HG03039 (cell line): ENCODE data around the gene NISCH.

ENCODE experiments used
- ATAC-seq: cut with Tn5 transposase; IDR thresholded peaks from one replicate; pipeline ENCODE4 v1.9.1; 2021; ENCODE audit warnings: mild to moderate bottlenecking, moderate library complexity; ENCODE audit not compliant: unreplicated experiment

NISCH gene

DNA sequence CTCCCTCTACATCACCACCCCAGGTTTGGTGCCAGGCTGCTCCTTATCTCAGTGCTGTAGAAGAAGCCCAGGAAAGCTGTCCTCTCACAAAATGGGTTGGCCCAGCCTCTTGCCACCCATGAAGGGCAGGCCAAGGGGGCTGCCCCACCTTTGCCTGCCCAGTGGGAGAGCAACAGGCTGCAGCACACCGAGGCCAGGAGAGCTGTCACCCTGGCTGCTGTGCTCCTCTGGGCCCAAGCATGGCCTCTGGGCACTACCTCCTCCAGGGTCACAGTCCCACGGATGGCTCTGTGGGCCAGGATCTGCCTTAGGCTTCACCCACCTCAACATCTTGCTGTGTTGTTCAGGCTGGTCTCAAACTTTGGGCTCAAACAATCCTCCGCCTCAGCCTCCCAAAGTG, 33.3 kb downstream of the NISCH start:
- no peak for ATAC-seq

DNA sequence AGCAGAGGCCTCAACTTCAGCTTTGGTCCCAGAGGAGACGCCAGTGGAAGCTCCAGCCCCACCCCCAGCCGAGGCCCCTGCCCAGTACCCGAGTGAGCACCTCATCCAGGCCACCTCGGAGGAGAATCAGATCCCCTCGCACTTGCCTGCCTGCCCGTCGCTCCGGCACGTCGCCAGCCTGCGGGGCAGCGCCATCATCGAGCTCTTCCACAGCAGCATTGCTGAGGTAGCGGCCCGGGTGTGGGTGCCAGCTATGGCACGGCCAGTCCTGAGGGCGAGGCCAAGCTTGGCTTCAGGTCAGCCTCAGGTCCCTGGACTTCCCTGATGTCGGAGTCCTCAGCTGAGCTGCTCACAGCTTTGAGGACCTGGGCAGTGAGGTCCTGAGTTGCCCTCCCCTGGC, 34.0 kb downstream of the NISCH start:
- no peak for ATAC-seq

DNA sequence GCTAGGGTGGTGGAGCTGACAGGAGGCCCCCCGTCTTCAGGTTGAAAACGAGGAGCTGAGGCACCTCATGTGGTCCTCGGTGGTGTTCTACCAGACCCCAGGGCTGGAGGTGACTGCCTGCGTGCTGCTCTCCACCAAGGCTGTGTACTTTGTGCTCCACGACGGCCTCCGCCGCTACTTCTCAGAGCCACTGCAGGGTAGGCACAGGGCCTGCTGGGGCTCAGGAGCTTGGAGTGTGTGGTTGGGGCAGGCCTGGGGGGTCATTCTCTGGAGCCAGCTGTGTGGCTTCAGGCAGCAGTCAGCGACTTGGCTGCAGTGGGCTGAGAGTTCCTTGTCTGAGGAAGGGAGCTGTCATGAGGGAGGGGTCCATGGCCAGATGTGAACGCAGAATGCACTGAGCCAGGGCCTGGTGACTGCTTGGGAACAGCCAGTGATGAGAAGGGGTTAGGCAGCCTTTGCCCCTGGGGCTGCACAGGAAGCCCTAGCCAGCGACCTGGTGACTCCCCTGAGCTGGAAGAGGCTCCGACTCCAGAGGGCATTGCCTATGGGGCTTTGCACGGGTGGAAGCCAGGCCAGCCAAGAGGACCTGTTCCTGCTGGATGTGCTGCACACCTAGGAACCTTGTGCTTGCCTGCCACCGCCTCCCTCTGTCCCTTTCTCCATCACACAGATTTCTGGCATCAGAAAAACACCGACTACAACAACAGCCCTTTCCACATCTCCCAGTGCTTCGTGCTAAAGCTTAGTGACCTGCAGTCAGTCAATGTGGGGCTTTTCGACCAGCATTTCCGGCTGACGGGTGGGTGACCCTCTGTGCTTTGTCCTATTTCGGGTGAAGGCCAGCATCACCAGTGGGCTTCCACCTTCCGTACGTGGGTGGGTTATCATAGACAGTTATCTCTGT, 34.9 kb downstream of the NISCH start:
- ATAC-seq, result no peak

DNA sequence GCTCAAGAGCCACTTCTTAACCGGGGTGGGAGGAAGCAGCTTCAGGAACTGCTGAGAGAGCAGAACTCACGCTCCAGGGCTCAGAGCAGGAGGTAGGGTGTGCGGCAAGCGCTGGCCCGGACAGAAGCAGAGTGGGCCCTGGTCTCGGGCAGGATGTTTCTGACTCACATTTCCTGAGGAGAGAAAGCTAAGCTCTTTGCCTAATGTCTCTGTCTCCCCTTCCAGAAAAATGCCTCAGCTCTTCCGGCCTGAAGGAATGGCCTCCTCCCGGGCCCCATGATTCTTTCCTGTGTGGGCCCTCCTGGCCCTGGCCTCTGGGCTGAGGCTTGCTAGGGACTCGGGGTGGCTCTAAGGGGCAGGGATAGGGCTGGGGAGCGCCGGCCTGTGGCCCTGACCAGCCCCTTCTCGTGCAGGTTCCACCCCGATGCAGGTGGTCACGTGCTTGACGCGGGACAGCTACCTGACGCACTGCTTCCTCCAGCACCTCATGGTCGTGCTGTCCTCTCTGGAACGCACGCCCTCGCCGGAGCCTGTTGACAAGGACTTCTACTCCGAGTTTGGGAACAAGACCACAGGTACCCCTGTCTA, 35.6 kb downstream of the NISCH start:
- ATAC-seq, result no peak

DNA sequence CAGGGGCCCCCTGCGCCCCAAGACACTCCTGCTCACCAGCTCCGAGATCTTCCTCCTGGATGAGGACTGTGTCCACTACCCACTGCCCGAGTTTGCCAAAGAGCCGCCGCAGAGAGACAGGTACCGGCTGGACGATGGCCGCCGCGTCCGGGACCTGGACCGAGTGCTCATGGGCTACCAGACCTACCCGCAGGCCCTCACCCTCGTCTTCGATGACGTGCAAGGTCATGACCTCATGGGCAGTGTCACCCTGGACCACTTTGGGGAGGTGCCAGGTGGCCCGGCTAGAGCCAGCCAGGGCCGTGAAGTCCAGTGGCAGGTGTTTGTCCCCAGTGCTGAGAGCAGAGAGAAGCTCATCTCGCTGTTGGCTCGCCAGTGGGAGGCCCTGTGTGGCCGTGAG, 36.7 kb downstream of the NISCH start:
- ATAC-seq, result no peak

DNA sequence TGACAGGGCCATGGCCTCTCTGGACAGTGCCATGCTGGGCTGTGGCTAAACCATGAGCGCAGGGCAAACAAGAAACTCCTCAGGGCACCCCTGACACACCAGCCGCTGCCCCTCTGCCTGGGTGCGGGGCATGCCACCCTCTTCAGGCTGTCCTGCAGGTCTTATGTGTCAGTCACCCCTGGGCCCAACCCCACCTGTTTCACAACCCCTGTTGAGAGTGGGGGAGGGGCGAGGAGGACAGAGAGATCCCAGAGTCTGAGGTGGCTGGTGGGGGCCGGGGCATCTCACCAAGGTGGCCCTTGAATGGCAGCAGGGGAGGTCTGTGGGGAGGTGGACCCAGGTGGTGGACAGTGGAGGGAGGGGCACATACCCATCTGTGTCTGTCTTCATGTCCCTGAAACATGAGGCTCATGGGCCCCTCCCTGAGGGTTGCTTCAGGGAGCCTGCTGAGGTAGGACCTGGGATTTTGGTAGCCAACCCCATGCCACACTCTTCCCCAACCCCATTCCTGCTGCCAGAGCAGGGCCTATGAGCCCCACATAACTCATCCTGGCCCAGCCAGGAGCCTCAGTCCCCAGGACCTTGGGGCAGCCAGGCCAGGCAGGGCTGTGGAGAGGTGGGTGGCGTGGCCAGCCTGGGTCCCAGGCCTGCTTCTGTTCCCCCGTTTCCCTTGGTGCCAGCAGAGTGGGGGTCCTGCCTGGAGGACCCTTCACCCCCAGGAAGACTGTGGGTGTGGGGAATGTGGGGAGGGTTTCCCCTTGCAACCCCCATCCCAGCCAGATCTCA, 38.0 kb downstream of the NISCH start:
- no peak for ATAC-seq

DNA sequence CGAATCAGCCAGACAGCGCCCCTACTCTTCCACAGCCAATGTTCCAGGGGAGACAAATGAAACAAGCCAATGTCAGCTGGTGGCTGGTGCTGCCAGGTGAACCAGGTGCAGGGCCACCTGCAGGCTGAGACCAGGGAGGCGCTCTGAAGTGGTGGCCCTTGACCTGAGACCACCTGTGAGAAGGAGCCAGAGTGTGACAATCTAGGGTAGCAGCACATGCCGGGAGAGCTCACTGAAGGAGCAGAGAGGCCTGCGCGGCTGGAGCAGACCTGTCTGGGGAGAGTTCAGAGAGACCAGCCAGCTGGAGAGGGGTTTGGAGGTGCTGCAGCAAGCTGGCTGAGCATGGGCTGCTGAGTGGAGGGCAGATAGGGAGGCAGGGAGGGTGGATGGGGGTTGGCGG, 39.0 kb downstream of the NISCH start:
- ATAC-seq, result no peak

DNA sequence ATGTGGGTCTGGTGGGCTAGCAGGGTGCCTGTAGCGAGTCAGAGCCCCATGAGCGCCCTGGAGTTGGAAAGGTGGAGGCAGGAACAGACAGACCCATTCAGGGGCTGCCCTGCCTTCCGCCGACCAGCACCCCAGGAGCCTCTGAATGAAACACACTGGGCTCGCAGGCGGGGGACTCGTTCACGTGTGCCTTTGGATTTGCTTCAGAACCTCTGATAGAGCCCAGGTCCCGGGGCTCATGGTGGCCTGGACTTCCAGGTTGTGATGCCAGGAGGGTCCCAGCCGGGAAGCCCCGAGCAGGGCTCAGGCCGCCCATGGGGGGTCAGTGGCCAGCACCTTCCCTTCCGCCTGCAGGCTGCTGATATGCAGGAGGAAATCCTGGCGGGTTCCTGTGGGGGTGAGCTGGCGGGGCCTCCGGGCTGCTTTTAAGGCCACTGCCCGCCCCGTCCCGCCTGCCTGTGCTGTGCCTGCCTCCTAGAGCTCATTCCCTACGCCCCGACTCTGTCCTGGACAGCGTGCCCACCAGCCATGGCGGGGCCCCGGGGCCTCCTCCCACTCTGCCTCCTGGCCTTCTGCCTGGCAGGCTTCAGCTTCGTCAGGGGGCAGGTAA, 39.6 kb downstream of the NISCH start, which contains the start of gene STAB1:
STAB1 (plus strand) TSS at position 453 of the 610 bp plus-strand sequence; CDS start at position 529, 76 bp downstream.
- ATAC-seq, result no peak

DNA sequence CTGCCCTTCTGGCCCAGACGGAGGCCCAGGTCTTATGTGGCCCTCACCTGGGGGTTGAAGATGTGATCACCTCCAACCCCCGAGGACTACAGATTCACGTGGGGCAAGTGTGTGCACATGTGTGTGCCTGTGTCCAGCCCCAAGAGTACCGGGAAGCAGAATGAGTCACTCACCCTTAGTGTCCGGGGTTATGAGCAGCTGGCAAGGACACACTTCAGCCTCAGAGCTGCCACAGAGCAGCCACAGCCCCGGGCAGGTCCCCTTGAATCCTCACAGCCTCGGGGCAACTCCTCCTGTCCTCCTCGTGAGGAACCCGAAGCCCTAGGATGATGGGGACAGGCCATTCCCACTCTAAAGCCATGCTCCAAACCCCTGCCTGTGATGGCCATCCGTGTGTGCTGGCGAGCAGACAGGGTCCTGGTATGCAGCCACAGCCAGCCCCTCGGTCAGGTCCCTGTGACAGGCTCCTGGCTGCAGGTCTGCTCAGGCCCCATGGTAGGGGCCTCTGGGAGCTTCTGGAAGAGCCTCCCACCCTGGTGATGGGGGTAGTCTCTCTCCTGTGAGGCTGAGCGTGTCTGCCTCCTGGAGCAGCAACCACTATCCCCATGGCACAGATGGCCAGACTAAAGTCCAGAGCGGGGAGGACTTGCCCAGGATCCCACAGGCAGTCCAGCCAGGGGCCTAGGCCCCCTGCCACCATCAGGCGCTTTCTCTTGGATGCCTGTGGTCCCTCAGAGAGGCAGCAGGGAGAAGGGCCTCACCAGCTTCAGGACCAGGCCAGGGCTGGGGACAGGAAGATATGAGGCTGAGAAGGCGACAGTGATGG, 40.6 kb downstream of the NISCH start:
- no peak for ATAC-seq

DNA sequence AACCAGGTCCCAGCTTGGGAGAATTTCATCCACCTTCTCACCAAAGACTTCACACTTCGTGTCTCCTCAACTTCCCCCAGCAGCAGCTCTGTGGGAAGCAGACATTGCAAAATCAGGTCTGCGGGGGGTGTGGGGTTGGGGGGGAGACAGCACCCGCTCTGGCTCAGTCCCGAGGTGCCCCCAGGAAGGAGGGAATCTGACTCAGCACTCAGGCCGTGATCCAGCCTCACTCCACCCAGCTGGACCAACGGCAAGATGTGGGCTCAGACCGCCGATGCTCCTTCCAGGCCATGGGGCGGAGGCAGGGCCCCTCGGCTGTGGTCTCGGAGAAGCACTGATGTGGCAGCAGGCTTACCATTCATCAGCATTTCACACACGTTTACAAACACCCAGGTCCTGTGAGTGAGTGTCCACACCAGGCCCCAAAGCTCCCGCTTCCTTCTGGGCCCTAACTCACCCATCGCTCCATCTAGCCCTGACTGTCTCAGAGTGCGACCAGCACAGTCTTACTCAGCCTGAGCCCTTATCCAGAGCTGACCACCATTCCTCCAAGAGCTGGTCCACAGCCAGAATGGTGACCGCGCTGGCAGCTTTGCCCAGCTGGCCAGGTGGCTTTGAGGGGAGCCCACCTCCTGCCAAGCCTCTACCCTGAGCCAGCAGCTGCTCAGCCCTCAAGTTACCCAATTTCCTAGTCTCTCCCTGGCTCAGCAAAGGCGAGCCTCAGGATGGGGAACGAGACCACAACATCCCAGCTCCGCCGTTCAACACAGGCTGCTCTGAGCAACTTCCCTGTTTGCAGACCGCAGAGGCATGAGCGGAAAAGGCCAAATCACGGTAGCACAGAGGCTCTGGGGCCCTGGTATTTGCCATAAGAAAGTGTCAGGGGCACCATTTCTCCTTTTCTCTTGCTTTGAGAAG, 43.0 kb downstream of the NISCH start:
- ATAC-seq, result no peak

DNA sequence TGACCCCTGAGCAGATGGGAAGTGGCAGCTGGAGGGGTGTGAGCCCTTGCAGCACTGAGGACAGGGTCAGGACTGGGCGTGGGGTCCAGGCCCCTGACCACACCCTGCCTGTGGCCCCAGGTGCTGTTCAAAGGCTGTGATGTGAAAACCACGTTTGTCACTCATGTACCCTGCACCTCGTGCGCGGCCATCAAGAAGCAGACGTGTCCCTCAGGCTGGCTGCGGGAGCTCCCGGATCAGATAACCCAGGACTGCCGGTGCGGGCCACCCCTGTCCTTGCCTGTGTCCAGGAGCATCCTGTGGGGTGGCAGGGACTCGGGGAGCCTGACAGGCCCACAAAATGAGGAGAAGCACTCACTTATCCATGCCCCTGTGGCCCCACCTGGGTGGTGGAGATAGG, 45.6 kb downstream of the NISCH start:
- no peak for ATAC-seq

DNA sequence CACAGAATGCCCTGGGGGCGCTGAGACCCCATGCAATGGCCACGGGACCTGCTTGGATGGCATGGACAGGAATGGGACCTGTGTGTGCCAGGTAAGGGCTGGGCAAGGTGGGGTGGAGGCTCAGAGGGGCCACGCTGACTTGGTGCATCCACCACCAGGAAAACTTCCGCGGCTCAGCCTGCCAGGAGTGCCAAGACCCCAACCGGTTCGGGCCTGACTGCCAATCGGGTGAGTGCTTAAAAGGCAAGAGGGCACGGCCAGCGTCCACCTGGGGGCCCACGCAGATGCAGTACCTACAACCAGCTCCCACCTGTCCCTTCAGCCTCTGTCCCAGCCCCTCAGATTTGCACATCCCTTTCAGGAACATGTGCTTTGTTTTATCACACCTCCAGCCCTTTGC, 46.6 kb downstream of the NISCH start:
- no peak for ATAC-seq

DNA sequence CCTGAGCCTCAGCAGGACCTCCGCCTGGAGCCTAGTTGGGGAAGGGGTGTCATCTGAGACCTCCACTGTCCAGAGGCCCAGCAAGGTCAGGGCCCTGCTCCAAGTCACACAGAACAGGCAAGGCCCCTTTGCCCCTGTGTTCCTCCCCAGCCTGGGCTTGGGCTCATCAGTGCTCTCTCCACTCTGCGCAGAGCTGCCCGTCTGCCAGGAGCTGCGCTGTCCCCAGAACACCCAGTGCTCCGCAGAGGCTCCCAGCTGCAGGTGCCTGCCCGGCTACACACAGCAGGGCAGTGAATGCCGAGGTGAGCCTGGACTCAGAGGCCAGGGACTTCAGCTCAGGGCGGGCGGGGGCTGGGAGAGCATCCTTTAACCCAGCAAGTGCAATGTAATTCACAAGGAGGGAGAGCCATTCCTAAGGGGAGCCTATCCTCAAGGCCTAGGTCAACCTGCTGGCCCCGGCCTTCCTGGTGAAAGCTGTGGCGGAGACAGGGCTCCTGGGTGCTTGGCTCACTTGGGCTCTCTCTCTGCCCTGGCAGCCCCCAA, 47.5 kb downstream of the NISCH start:
- no peak for ATAC-seq

DNA sequence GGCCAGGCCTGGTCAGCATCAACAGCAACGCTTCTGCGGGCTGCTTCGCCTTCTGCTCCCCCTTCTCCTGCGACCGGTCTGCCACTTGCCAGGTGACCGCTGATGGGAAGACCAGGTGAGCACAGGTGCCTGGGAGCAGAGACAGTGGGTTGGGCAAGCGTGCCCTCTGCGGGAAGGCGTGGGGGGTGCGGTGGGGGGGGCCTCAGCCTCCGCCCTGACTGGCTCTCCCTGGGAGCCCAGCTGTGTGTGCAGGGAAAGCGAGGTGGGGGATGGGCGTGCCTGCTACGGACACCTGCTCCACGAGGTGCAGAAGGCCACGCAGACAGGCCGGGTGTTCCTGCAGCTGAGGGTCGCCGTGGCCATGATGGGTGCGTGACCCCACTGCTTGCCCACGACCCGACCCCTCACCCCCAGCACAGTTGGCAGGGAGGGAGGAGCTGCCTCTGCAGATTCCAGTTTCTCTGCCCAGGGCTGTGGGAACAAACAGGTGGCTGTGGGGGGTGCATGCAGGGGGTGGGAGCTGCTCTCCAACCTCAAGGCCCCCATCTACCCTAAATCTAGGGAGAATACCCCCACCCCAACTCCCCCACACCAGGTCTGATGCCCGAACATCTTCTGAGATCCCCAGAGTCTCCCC, 48.5 kb downstream of the NISCH start:
- ATAC-seq, result no peak

DNA sequence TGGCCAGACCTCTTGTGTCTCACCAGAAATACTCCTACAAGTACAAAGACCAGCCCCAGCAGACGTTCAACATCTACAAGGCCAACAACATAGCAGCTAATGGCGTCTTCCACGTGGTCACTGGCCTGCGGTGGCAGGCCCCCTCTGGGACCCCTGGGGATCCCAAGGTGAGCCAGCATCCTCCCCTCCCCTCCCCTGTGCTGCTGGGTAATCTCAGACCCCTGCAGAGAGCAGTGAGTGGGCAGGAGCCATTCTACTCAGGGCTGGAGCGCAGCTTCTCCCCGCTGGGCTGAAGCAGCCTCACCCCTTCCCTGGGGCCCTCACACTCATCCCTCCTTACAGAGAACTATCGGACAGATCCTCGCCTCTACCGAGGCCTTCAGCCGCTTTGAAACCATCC, 49.6 kb downstream of the NISCH start:
- ATAC-seq, result no peak

DNA sequence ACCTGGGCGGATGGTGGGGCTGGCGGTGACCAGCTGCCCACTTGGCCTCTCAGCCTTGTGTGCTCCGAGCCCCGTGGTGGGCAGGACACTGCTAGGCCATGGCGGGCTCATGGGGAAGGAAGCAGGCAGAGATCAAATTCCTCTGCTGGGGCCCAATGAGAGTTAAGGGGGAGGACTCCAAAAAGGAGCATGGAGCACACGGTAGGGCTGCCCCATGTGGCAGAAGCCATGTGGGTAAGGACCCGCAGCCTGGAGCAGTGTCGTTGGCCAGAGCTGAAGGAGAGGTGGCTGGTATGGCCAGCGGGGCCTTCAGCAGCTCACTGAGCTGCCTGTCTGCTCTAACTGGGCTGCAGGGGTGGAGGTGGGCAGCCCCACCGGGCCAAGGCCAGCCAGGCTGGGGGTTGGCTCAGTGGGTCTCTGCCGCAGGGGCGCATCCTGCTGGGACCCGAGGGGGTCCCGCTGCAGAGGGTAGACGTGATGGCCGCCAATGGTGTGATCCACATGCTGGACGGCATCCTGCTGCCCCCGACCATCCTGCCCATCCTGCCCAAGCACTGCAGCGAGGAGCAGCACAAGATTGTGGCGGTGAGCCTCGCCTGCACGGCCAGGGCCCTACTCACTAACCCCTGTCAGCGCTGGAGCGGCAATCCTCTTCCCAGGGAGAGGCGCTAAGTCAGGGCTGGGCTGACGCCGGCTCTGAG, 51.0 kb downstream of the NISCH start:
- ATAC-seq, result no peak

DNA sequence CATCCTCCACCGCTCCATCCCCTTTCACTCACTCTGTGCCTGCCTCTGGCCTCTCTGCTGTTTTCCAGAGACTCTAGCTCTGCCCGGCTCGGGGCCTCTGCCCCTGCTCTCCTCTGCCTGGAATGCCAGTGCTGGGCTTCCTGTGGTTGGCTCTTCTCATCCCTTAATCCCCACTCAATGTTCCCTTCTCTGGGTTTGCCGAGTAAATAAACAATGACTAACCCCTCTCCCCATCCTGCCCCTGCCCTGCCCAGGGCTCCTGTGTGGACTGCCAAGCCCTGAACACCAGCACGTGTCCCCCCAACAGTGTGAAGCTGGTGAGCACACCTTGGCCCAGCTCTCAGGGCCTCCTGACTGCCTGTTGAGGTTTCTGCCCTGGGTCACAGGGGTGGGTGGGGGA, 52.0 kb downstream of the NISCH start:
- ATAC-seq, result no peak

DNA sequence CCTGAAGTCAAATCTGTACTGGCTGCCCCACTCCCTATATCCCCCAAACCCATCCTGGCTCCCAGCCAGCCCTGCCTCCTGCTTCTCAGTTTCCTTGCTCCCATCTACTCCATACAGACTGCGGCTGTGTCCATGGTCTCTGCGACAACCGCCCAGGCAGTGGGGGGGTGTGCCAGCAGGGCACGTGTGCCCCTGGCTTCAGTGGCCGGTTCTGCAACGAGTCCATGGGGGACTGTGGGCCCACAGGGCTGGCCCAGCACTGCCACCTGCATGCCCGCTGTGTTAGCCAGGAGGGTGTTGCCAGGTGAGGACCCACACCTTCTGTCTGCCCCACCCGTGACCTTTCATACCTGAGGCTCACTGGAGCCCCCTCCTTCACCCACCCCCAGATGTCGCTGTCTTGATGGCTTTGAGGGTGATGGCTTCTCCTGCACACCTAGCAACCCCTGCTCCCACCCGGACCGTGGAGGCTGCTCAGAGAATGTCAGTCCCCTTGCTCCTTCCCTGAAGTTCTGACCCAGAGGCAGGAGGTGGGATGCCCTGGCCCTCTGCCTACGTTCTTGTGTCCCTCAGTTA, 54.4 kb downstream of the NISCH start:
- no peak for ATAC-seq
